SK-N-SH (cell line): ENCODE measurements around the gene ST6GALNAC5. TPM values are rescaled to one million over a fixed set of nuclear protein-coding genes. Genes with fewer than 3 reads are reported as not detected.

Source experiments
- CTCF ChIA-PET: fragments of 300-600, 350-600 bp; formaldehyde crosslinking; extraction: SDS; loops from one replicate; lab custom pipeline; 2021; lab: Yijun Ruan, JAX
- POLR2A ChIA-PET: fragments of 350-600 bp; sonication (Branson Sonifier 250); formaldehyde crosslinking; extraction: SDS; loops from one replicate; lab custom pipeline; 2020; ENCODE audit warnings: antibody characterized with exemption, inconsistent platforms; lab: Yijun Ruan, JAX
- DNase-seq: peaks from one replicate; pipeline ENCODE4 v3.0.0; 2012
- H2AFZ ChIP-seq: fragments of 200-600 bp; sonication (generic); 2 replicates; pipeline ENCODE4 v1.8.1; 2016; ENCODE audit warnings: antibody characterized with exemption, mild to moderate bottlenecking, low read depth
- H3F3A ChIP-seq: fragments of 200-600 bp; sonication (generic); replicated peaks from 2 replicates; pipeline ENCODE3; 2016; ENCODE audit warnings: antibody characterized with exemption, mild to moderate bottlenecking; ENCODE audit not compliant: insufficient read depth
- H3K27ac ChIP-seq, 2 experiments: fragments of 200-500 bp in 1 of 2; fragments of 200-600 bp in 1 of 2; sonication (Bioruptor generic) in 1 of 2; sonication (generic), shearing (Covaris generic) in 1 of 2; 2 replicates each; pipeline versions ENCODE4 v1.5.1 to v1.6.1; 2014 to 2016; ENCODE audit warnings: low read depth in 2 of 2, inconsistent platforms in 1 of 2, low read length in 1 of 2, mild to moderate bottlenecking in 1 of 2, mixed read lengths in 1 of 2
- H3K27me3 ChIP-seq: fragments of 200-600 bp; sonication (generic), shearing (Covaris generic); 2 replicates; pipeline ENCODE4 v1.6.1; 2016; ENCODE audit warnings: mixed run types; ENCODE audit not compliant: insufficient read depth
- H3K36me3 ChIP-seq, 2 experiments: fragments of 200-500 bp in 1 of 2; fragments of 200-600 bp in 1 of 2; sonication (Bioruptor generic) in 1 of 2; sonication (generic) in 1 of 2; replicated peaks in 1 of 2; 2 replicates each; pipeline versions ENCODE3 to v1.5.1; 2014 to 2016; ENCODE audit warnings: low read length in 1 of 2, mild to moderate bottlenecking in 1 of 2; ENCODE audit not compliant: insufficient read depth in 2 of 2, control insufficient read depth in 1 of 2
- H3K4me1 ChIP-seq, 2 experiments: fragments of 200-500 bp in 1 of 2; fragments of 200-600 bp in 1 of 2; sonication (Bioruptor generic) in 1 of 2; sonication (generic), shearing (Covaris generic) in 1 of 2; 2 replicates each; pipeline versions ENCODE4 v1.5.1 to v1.6.1; 2014 to 2016; ENCODE audit warnings: low read depth in 1 of 2, low read length in 1 of 2, mixed run types in 1 of 2; ENCODE audit not compliant: insufficient read depth in 2 of 2, control insufficient read depth in 1 of 2
- H3K4me2 ChIP-seq: fragments of 200-600 bp; sonication (generic), shearing (Covaris generic); 2 replicates; pipeline ENCODE4 v1.6.1; 2017; ENCODE audit warnings: mixed run types
- H3K4me3 ChIP-seq, 2 experiments: fragments of 200-500 bp in 1 of 2; fragments of 200-600 bp in 1 of 2; sonication (Bioruptor generic) in 1 of 2; sonication (generic), shearing (Covaris generic) in 1 of 2; 2 replicates each; pipeline versions ENCODE4 v1.5.1 to v1.8.1; 2014 to 2016; ENCODE audit warnings: low read depth in 2 of 2, inconsistent platforms in 1 of 2, low read length in 1 of 2, mild to moderate bottlenecking in 1 of 2, mixed read lengths in 1 of 2, moderate library complexity in 1 of 2
- H3K79me2 ChIP-seq: fragments of 200-600 bp; sonication (generic); 2 replicates; pipeline ENCODE4 v1.8.1; 2017; ENCODE audit warnings: mild to moderate bottlenecking; ENCODE audit not compliant: insufficient read depth
- H3K9ac ChIP-seq: fragments of 200-600 bp; sonication (generic); 2 replicates; pipeline ENCODE4 v1.6.1; 2017; ENCODE audit warnings: mixed run types
- H3K9me2 ChIP-seq: fragments of 200-600 bp; sonication (generic); 2 replicates; pipeline ENCODE4 v1.6.1; 2017; ENCODE audit warnings: mixed run types
- H3K9me3 ChIP-seq: fragments of 200-600 bp; sonication (generic); 2 replicates; pipeline ENCODE4 v1.6.1; 2017; ENCODE audit warnings: mixed run types, mild to moderate bottlenecking, moderate library complexity
- H4K20me1 ChIP-seq: fragments of 200-600 bp; sonication (generic); 2 replicates; pipeline ENCODE4 v1.6.1; 2017; ENCODE audit warnings: mild to moderate bottlenecking, mixed run types; ENCODE audit not compliant: insufficient read depth
- CTCF ChIP-seq: fragments of 200-600 bp; sonication (generic); IDR thresholded peaks from 2 replicates; pipeline ENCODE4 v1.6.1; 2017; ENCODE audit warnings: antibody characterized with exemption, mild to moderate bottlenecking, moderate library complexity
- EZH2phosphoT487 ChIP-seq: fragments of 200-600 bp; sonication (generic); IDR thresholded peaks from 2 replicates; pipeline ENCODE4 v1.6.1; 2017; ENCODE audit warnings: low read depth, mixed run types, mild to moderate bottlenecking, antibody characterized with exemption, moderate library complexity, borderline replicate concordance
- MAX ChIP-seq: IDR thresholded peaks from 2 replicates; pipeline ENCODE4 v1.4.0; 2012; ENCODE audit warnings: low read depth
- NFIC ChIP-seq: IDR thresholded peaks from 2 replicates; pipeline ENCODE4 v1.4.0; 2012; ENCODE audit warnings: borderline replicate concordance
- NRF1 ChIP-seq: IDR thresholded peaks from 2 replicates; pipeline ENCODE4 v1.6.1; 2012; ENCODE audit warnings: low read depth, mild to moderate bottlenecking, low read length
- PBX3 ChIP-seq: IDR thresholded peaks from 2 replicates; pipeline ENCODE4; 2012
- RCOR1 ChIP-seq: fragments of 150-350 bp; IDR thresholded peaks from 2 replicates; pipeline ENCODE4 v1.6.1; 2017; ENCODE audit warnings: antibody characterized with exemption, low read length
- TAF1 ChIP-seq: IDR thresholded peaks from 2 replicates; pipeline ENCODE4 v1.6.1; 2012; ENCODE audit warnings: low read depth, mild to moderate bottlenecking, low read length, moderate library complexity, borderline replicate concordance
- TEAD4 ChIP-seq: IDR thresholded peaks from 2 replicates; pipeline ENCODE4 v1.4.0; 2012; ENCODE audit warnings: mild to moderate bottlenecking, borderline replicate concordance; ENCODE audit not compliant: insufficient read depth
- WGBS: methylation state at CpG from one replicate; pipeline ENCODE4 v1.1.6; 2017; ENCODE audit warnings: low lambda C conversion rate; 5-methylcytosine and 5-hydroxymethylcytosine counted together
- polyA plus RNA-seq, 3 experiments: library from polyadenylated mRNA; depleted of rRNA; stranded (reverse); fragments of >200 nt; gene quantifications; 2 replicates each; pipeline ENCODE4 v1.2.3, GENCODE V29; 2012
- TF ChIP-seq, protein P1 (sequence below): fragments of 150-350 bp; IDR thresholded peaks from 2 replicates; pipeline ENCODE4 v1.6.1; 2016; ENCODE audit warnings: mild to moderate bottlenecking, low read depth, low read length

The ST6GALNAC5 gene
- polyA plus RNA-seq, 1 of the 3 experiments (the other 2 are of a cell fraction), result 10.6 TPM

DNA sequence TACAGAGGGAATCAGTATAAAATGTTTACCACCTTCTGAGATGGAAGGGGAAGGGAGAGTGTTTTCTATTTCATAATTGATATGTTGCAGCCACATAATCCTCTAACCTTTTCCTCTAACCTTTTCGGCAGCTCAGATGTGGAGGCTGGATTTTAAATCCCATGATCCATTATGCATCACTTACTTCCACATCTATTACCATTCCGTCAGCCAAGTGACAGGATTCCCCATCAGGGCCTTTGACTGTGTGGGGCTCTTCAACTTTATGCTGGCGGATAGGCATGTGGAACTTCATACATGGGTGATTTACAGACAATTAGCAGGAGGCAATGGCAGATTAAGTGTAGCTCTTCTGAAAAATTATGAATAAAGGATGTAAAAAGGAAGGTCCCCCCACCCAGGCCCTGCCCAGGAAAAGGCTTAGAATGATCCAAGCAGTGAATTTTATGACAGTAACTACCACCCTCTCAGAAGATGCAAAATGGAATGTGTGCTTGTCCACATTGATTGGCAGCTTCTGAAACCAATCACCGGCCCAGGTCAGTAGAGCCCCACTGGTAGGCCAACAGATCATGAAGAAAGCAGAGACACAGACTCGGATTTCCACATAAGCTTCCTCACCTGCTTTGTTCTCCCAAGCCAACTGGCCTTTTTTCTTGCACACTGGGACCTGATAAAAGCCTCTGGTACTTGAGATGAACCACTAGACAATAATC lies 147.0 kb downstream of the ST6GALNAC5 start:
- Histone ChIP-seq H3K9me3 (no peaks in the 10 kb centered on the region), H3K27me3 (no peaks in the 10 kb centered on the region), H3K79me2 (no peaks in the 10 kb centered on the region), H3K9ac (no peak overlapping the region), H4K20me1 (no peaks in the 10 kb centered on the region), H3K36me3 (no peaks in the 10 kb centered on the region), H3K4me1 (peaks cover 0 to 6% of the 10 kb centered on the region in 2 experiments; a peak in 1 of 4 replicates), H3K4me3 (no peak overlapping the region), H3F3A (no peaks in the 10 kb centered on the region), H3K9me2 (no peaks in the 10 kb centered on the region), H2AFZ (no peak overlapping the region), H3K4me2 (no peak overlapping the region), H3K27ac (no peak overlapping the region)
- no peak for DNase-seq
- WGBS, result 98% methylated on average over 5 of the region's 5 CpGs
- TF ChIP-seq PBX3 (peak; percentile 68), TEAD4 (no peak)
- ChIA-PET POLR2A (no interaction called here), CTCF (interaction anchor here (0.5 kb wide), 1 partner anchor 21 kb away, joined by 3 read pairs; no protein-coding TSS in a partner anchor)

GRCh38 chr1:77015748-77016341 lies 148.6 kb downstream of the ST6GALNAC5 start:
- 95% methylated on average over 2 of the region's 2 CpGs for WGBS
- H3K9me3 ChIP-seq, result no peaks in the 10 kb centered on the region
- TF ChIP-seq RCOR1, result no peak
- H3K4me2 ChIP-seq, result no peak overlapping the region
- H3K79me2 ChIP-seq, result no peaks in the 10 kb centered on the region
- no peaks in the 10 kb centered on the region for H3K27me3 ChIP-seq
- H3K4me3 ChIP-seq, result no peak overlapping the region
- no peaks in the 10 kb centered on the region for H3K36me3 ChIP-seq
- POLR2A ChIA-PET, result no interaction called here
- H3K9me2 ChIP-seq, result no peaks in the 10 kb centered on the region
- no peak overlapping the region for H3K9ac ChIP-seq
- CTCF ChIA-PET, result no interaction called here
- DNase-seq, result no peak
- H3K27ac ChIP-seq, result no peak overlapping the region
- H3K4me1 ChIP-seq, result peaks cover 0 to 6% of the 10 kb centered on the region in 2 experiments; a peak in 1 of 4 replicates
- H2AFZ ChIP-seq, result no peak overlapping the region
- H3F3A ChIP-seq, result no peaks in the 10 kb centered on the region
- no peaks in the 10 kb centered on the region for H4K20me1 ChIP-seq

GRCh38 chr1:77016386-77016985 lies 149.2 kb downstream of the ST6GALNAC5 start:
- WGBS, result 83% methylated on average over 2 of the region's 2 CpGs
- no peaks in the 10 kb centered on the region for H3F3A ChIP-seq
- POLR2A ChIA-PET, result no interaction called here
- no peaks in the 10 kb centered on the region for H3K9me2 ChIP-seq
- no peak overlapping the region for H3K4me2 ChIP-seq
- H3K4me3 ChIP-seq, result no peak overlapping the region
- H4K20me1 ChIP-seq, result no peaks in the 10 kb centered on the region
- H3K36me3 ChIP-seq, result no peaks in the 10 kb centered on the region
- H2AFZ ChIP-seq, result no peak overlapping the region
- peaks cover 0 to 6% of the 10 kb centered on the region in 2 experiments; a peak in 1 of 4 replicates for H3K4me1 ChIP-seq
- H3K9ac ChIP-seq, result no peak overlapping the region
- peak; percentile 30 for DNase-seq
- no peak overlapping the region for H3K27ac ChIP-seq
- CTCF ChIA-PET, result no interaction called here
- no peaks in the 10 kb centered on the region for H3K79me2 ChIP-seq
- no peaks in the 10 kb centered on the region for H3K27me3 ChIP-seq
- H3K9me3 ChIP-seq, result no peaks in the 10 kb centered on the region
- TF ChIP-seq EZH2phosphoT487 (no peak), TEAD4 (no peak), MAX (no peak), TAF1 (no peak), NFIC (no peak), NRF1 (no peak), RCOR1 (no peak), CTCF (no peak)
- TF ChIP-seq, protein P1, sequence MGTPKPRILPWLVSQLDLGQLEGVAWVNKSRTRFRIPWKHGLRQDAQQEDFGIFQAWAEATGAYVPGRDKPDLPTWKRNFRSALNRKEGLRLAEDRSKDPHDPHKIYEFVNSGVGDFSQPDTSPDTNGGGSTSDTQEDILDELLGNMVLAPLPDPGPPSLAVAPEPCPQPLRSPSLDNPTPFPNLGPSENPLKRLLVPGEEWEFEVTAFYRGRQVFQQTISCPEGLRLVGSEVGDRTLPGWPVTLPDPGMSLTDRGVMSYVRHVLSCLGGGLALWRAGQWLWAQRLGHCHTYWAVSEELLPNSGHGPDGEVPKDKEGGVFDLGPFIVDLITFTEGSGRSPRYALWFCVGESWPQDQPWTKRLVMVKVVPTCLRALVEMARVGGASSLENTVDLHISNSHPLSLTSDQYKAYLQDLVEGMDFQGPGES, result no peak
